SJCRH30 (cell line): ENCODE measurements around the gene RNF41. TPM values are rescaled to one million over a fixed set of nuclear protein-coding genes. Genes with fewer than 3 reads are reported as not detected.
"Not testable (repeated sequence)": the region's sequence is repeated elsewhere in the genome, so short reads cannot be mapped to it uniquely, and the experiment has no call there.

Experiments used
- DNase-seq, 2 experiments: peaks; one replicate each; pipeline ENCODE4 v3.0.0-alpha.2; 2015 to 2020
- H3K27ac ChIP-seq: fragments of 250-450 bp; sonication (Bioruptor Pico); 2 replicates; pipeline ENCODE4 v1.5.1; 2020; ENCODE audit warnings: mild to moderate bottlenecking, moderate library complexity
- H3K27me3 ChIP-seq: fragments of 250-450 bp; sonication (Bioruptor Pico); 2 replicates; pipeline ENCODE4 v1.5.1; 2020; ENCODE audit warnings: mild to moderate bottlenecking, moderate library complexity
- H3K36me3 ChIP-seq: fragments of 250-450 bp; sonication (Bioruptor Pico); 2 replicates; pipeline ENCODE4 v1.5.1; 2020; ENCODE audit warnings: mild to moderate bottlenecking, moderate library complexity
- H3K4me1 ChIP-seq: fragments of 250-450 bp; sonication (Bioruptor Pico); 2 replicates; pipeline ENCODE4 v1.5.1; 2020; ENCODE audit warnings: mild to moderate bottlenecking, moderate library complexity
- H3K4me3 ChIP-seq: fragments of 250-450 bp; sonication (Bioruptor Pico); 2 replicates; pipeline ENCODE4 v1.5.1; 2020; ENCODE audit warnings: mild to moderate bottlenecking, moderate library complexity
- H3K9me3 ChIP-seq: fragments of 250-450 bp; sonication (Bioruptor Pico); replicated peaks from 2 replicates; pipeline ENCODE4 v1.5.1; 2020; ENCODE audit warnings: mild to moderate bottlenecking, moderate library complexity
- total RNA-seq: library from RNA; depleted of rRNA; stranded (reverse); fragments of >200 nt; shearing (Covaris generic); gene quantifications from 2 replicates; pipeline ENCODE4 v1.2.3, GENCODE V29; 2014; rRNA removed

RNF41 gene
- 24.3 and 25.7 TPM in 2 replicates for total RNA-seq

GRCh38 chr12:56221757-56222530, at the start of gene RNF41:
Gene RNF41 (minus strand): TSS chr12:56221922. CDS start chr12:56214047, 7,875 bp downstream.
- H3K4me3 ChIP-seq, result peak within 1 kb of the TSS; percentile 66
- H3K27me3 ChIP-seq, result no peaks in the 10 kb centered on the region
- DNase-seq, result peak; percentile 97 to 98

GRCh38 chr12:56271031-56271430, 49.3 kb upstream of the RNF41 start:
- Histone ChIP-seq H3K4me3 (no peak overlapping the region), H3K36me3 (peaks cover 51% of the 10 kb centered on the region), H3K27me3 (no peaks in the 10 kb centered on the region), H3K9me3 (no peaks in the 10 kb centered on the region), H3K4me1 (no peaks in the 10 kb centered on the region; the same call in 1 of the 2 replicates), H3K27ac (no peak overlapping the region)
- no peak for DNase-seq

More at GRCh38 chr12:56221757-56222530, at the start of gene RNF41:
- Histone ChIP-seq H3K9me3 (no peaks in the 10 kb centered on the region), H3K27ac (peak within 1 kb of the TSS; percentile 53), H3K4me1 (no peaks in the 10 kb centered on the region), H3K36me3 (no peaks in the 10 kb centered on the region)

DNA sequence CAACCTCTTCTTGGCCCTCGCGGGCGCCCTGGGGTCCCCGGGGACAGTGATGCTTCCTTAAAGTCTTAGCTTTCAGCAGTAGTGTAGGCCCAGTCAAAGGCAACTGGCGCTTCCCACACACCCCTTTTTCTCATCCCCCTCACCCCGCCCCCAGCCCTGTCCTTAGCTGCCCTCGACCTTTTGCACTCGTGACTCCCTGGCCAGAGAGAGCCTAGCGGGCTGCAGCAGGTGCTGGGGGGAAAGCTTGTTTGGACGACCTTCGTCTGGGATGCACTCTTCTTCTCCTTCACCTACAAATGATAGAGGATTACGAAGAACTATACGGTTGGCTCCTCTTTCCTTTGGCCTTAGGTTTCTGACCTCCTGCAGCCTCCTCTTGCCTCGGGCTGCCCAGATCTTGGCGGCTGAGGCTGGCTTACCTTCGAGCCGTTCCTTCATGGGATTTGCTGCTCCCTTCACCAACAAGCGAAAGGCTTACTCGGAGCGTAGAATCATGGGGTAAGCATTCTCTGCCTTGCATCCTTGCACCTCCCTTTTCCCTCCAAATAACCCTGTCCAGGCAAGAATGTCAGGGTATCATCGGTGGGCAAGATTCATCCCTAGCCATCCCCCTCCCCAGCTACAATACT, 45.8 kb upstream of the RNF41 start:
- peak overlapping the region; percentile 68 for H3K4me3 ChIP-seq
- H3K27me3 ChIP-seq, result no peaks in the 10 kb centered on the region
- no peaks in the 10 kb centered on the region for H3K9me3 ChIP-seq
- no peak for DNase-seq
- H3K27ac ChIP-seq, result no peak overlapping the region
- no peaks in the 10 kb centered on the region; the same call in 1 of the 2 replicates for H3K4me1 ChIP-seq
- H3K36me3 ChIP-seq, result peaks cover 25% of the 10 kb centered on the region

DNA sequence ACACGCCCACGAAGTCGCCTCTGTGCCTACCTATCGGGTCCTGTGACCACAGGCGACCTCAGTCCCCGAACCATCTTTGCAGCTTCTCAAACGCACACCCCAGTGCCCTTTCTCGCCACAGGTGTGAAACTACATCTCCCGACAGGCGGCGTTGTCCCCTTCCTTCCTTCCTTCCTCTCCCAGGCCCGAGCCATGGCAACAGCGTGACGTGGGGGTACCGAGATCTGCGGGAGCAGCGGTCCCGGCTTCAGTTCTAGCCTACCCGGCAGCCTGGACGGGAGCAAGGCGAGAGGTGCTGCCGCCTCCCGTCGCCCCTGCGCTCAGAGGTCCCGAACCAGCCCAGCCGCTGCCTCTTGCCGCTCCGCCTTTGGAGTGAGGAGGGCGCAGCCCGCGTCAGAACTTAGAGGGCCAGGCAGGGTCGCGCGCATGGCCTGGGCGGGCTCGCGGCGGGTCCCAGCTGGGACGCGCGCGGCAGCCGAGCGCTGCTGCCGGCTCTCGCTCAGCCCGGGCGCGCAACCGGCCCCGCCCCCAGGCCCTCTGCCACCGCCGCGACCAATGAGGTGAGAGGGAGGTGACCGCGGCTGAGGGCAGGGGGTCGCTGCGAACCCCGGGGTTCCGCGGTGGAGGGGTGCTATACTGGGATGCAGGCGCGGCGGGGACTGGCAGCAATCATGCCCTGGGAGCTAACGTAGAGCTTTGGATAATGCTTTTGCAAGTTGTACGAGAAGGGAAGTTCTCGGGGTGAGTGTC, 45.1 kb upstream of the RNF41 start, which contains the start of gene COQ10A:
Gene COQ10A (plus strand): TSS at position 250 of the 750 bp plus-strand sequence. CDS start 177 bp downstream, at position 427.
- DNase-seq, result peak; percentile 85 to 89
- Histone ChIP-seq H3K36me3 (peaks cover 22% of the 10 kb centered on the region), H3K27ac (peak within 1 kb of the TSS; percentile 42; the same call in 1 of the 2 replicates), H3K4me1 (peaks cover 3% of the 10 kb centered on the region; the same call in 1 of the 2 replicates), H3K9me3 (no peaks in the 10 kb centered on the region), H3K4me3 (peak within 1 kb of the TSS; percentile 68), H3K27me3 (no peaks in the 10 kb centered on the region)

GRCh38 chr12:56266068-56266692, 44.5 kb upstream of the RNF41 start:
- peaks cover 15% of the 10 kb centered on the region for H3K36me3 ChIP-seq
- not testable (repeated sequence) for H3K27ac ChIP-seq

DNA sequence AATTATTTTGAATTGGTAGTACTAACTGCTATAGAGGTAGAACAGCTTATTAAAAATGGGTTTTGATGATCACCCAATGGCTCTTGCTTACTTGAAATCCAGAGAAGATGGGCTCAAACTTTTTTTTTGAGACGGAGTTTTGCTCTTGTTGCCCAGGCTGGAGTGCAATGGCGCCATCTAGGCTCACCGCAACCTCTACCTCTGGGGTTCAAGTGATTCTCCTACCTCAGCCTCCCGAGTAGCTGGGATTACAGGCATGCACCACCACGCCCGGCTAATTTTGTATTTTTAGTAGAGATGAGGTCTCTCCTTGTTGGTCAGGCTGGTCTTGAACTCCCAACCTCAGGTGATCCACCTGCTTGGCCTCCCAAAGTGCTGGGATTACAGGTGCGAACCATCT, 41.2 kb upstream of the RNF41 start:
- H3K9me3 ChIP-seq, H3K4me1 ChIP-seq, DNase-seq, H3K27ac ChIP-seq, H3K4me3 ChIP-seq, H3K27me3 ChIP-seq, H3K36me3 ChIP-seq: not testable (repeated sequence)

More at GRCh38 chr12:56266068-56266692, 44.5 kb upstream of the RNF41 start:
- not testable (repeated sequence) for H3K4me1 ChIP-seq, DNase-seq, H3K9me3 ChIP-seq, H3K27me3 ChIP-seq
- peak overlapping the region; percentile 68 for H3K4me3 ChIP-seq

DNA sequence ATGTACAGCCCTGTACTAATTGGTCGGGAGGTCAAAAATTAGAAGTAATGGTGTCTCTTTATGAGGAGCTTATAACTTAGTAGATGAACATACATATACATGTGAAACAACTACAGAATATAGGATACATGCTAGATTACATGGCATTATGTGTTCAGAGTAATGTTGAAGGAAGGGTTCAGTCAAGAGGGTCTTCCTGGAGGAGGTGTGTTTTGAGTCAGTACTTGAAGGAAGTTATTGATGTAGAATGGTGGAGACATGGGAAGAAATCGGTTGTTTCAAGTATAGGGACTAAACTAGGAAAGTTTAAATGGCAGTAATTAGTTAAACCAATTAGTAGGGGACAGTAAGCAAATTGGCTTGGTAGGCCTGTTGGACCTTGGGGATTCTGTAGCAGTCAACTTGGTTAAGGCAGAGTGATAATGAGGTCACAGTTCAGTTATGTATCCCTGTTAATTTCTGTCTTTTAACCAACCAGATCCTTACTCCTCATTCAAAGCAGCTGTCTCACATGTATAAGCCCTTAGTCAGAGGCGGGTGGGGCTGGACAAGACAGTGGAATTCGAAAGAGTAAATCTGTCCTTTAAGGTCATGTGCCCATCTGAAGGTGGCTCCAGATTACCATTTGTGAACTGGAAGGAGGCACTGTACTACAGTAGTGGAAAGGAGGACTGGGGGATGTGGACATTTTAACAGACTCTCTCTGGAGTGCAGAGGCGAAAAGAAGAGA, 39.9 kb upstream of the RNF41 start:
- H3K4me1 ChIP-seq, result peaks cover 13% of the 10 kb centered on the region; the same call in 1 of the 2 replicates
- H3K27ac ChIP-seq, result peak overlapping the region; percentile 41
- peak; percentile 47 to 57 for DNase-seq

GRCh38 chr12:56260921-56261320, 39.2 kb upstream of the RNF41 start:
- Histone ChIP-seq H3K4me1 (peaks cover 15% of the 10 kb centered on the region; the same call in 1 of the 2 replicates), H3K36me3 (0 out of 2 replicates have a peak, but pooled peaks cover 6% of the 10 kb centered on the region), H3K27me3 (no peaks in the 10 kb centered on the region), H3K27ac (no peak overlapping the region; the same call in 1 of the 2 replicates), H3K4me3 (no peak overlapping the region), H3K9me3 (no peaks in the 10 kb centered on the region)
- DNase-seq, result no peak

More for the DNA sequence above, 39.9 kb upstream of the RNF41 start:
- Histone ChIP-seq H3K4me3 (no peak overlapping the region), H3K36me3 (no peaks in the 10 kb centered on the region), H3K9me3 (no peaks in the 10 kb centered on the region), H3K27me3 (no peaks in the 10 kb centered on the region)

- no peak overlapping the region for H3K4me3 ChIP-seq
- peaks cover 6% of the 10 kb centered on the region; the same call in 1 of the 2 replicates for H3K36me3 ChIP-seq
- DNase-seq, result no peak
- H3K4me1 ChIP-seq, result peaks cover 15% of the 10 kb centered on the region; the same call in 1 of the 2 replicates
- H3K27me3 ChIP-seq, result no peaks in the 10 kb centered on the region
- no peak overlapping the region for H3K27ac ChIP-seq
- no peaks in the 10 kb centered on the region for H3K9me3 ChIP-seq
These were observed 38.7 kb upstream of the RNF41 start for GRCh38 chr12:56260380-56260779.

DNA sequence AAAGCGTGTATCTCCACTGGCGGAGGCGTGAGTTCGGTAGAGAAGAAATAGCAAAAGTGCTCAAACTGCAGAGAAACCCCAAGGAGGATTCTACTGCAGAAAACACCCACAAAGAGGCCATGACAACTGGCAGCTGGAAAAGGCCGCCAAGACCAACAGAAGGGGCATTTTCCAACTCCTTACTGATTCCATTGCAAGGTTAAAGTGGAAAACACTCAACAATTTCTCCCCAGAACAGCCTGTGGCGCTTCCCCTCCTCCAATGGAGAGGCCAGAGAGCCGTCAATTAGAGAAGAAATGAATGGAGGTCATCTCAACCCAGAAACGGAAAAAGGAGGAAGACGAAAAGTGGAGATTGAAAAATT, 37.1 kb upstream of the RNF41 start:
- peaks cover 15% of the 10 kb centered on the region; the same call in 1 of the 2 replicates for H3K4me1 ChIP-seq
- H3K27ac ChIP-seq, result peak overlapping the region; percentile 72
- no peaks in the 10 kb centered on the region for H3K9me3 ChIP-seq
- peaks cover 9% of the 10 kb centered on the region for H3K36me3 ChIP-seq
- no peaks in the 10 kb centered on the region for H3K27me3 ChIP-seq
- DNase-seq, result no peak
- peak overlapping the region; percentile 87 for H3K4me3 ChIP-seq

GRCh38 chr12:56258068-56258819, 36.5 kb upstream of the RNF41 start, which contains the start of gene ANKRD52:
Gene ANKRD52 (minus strand): TSS chr12:56258384. CDS start chr12:56258269, 115 bp downstream.
- peak within 1 kb of the TSS; percentile 72 for H3K27ac ChIP-seq
- H3K4me1 ChIP-seq, result peaks cover 15% of the 10 kb centered on the region; the same call in 1 of the 2 replicates
- peaks cover 13% of the 10 kb centered on the region for H3K36me3 ChIP-seq
- DNase-seq, result peak; percentile 78 to 84
- H3K27me3 ChIP-seq, result no peaks in the 10 kb centered on the region
- peak within 1 kb of the TSS; percentile 87 for H3K4me3 ChIP-seq
- no peaks in the 10 kb centered on the region for H3K9me3 ChIP-seq

- H3K4me3 ChIP-seq, result peak overlapping the region; percentile 87
- H3K4me1 ChIP-seq, result peaks cover 15% of the 10 kb centered on the region; the same call in 1 of the 2 replicates
- peaks cover 17% of the 10 kb centered on the region for H3K36me3 ChIP-seq
- peak; percentile 38 to 58 for DNase-seq
- no peaks in the 10 kb centered on the region for H3K27me3 ChIP-seq
- H3K27ac ChIP-seq, result peak overlapping the region; percentile 37; the same call in 1 of the 2 replicates
- H3K9me3 ChIP-seq, result no peaks in the 10 kb centered on the region
These were observed 35.9 kb upstream of the RNF41 start for GRCh38 chr12:56257491-56258067.
